Stimulated activated CD8-positive, alpha-beta memory T cell treated with anti-CD3 and anti-CD28 coated beads, Interleukin-7, amount 100 ng/mL, for 48 hours (primary cell): ENCODE results near the gene SPOP.
"Not testable (repeated sequence)": the region's sequence is repeated elsewhere in the genome, so short reads cannot be mapped to it uniquely, and the experiment has no call there.

Experiments used
- DNase-seq, 2 donors: peaks; one replicate each; pipeline ENCODE4 v3.0.0-alpha.2; 2020; ENCODE audit warnings: low read depth in 1 of 2; ENCODE audit errors: extremely low read depth in 1 of 2

SPOP gene

DNA sequence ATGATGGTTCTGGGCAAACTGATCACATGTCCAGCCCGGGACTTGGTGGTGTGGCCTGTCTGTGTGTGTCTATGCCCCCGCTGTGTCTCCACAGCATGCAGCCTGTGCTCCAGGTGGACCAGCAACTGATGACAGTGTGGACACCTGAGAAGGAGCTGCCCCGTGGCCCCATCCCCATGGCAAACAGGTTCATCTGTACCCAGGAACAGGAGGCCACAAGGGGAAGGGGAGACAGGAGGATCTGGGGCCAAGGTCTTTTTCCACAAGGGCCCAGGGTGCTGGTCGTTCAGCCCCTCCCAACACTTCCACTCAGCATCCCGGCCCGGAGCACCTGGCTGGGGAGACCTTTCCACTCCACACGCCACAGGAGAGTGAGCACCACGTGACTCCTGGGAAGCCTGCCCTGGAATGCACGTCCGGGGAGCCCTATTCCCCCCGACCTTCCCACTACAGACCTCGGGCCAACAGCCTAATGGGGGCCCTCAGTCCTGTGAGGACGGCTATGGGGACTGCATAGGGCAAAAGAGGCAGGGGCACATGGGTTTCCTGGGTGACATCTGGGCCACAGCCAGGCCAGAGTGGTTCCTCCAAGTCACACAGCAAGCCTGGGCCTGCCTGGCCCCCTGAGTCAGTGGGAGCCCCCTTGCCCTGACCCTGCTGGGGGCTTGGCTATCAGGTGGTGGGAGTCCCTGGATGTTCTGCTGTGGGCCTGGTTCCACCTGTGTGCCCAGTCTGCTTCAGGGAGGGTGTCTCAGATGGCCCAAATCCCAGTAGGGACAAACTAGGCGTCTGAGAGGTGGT, 123.0 kb downstream of the SPOP start:
- DNase-seq, result no peak

- DNase-seq, result no peak
These were observed 124.1 kb downstream of the SPOP start for GRCh38 chr17:49553676-49554335.

DNA sequence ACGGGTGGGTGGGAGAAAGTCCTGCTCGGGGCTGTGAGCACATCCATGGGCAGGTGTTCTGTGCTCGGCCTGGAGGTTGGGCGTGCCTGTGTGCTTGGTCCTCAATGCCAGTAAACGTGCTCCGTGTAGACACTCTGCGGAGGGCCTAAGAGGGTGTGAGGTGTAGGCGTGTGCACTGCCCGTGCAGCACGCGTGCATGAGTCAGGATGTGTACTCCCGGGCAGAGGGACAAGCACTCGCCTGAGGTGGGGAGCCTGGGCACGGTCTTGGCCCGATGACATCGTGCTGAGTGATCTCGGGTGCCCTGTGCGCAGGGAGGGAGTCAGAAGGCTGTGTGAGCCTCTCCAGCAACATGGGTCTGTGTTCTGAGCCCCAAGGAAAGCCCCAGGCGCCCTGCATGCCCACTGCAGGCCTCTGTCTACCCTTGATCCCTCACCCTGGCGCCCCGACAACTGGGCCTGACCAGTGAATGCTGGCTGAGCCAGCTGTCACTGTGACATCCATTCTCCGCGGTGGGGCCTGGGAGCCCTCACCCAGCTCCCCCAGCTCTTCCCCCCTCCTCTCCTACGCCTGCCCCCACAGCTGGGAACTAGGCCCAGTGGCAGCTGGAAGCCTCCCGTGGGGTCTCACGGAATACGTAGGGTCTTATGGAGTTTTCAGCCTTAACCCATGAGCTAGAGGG, 125.7 kb downstream of the SPOP start:
- no peak for DNase-seq

DNA sequence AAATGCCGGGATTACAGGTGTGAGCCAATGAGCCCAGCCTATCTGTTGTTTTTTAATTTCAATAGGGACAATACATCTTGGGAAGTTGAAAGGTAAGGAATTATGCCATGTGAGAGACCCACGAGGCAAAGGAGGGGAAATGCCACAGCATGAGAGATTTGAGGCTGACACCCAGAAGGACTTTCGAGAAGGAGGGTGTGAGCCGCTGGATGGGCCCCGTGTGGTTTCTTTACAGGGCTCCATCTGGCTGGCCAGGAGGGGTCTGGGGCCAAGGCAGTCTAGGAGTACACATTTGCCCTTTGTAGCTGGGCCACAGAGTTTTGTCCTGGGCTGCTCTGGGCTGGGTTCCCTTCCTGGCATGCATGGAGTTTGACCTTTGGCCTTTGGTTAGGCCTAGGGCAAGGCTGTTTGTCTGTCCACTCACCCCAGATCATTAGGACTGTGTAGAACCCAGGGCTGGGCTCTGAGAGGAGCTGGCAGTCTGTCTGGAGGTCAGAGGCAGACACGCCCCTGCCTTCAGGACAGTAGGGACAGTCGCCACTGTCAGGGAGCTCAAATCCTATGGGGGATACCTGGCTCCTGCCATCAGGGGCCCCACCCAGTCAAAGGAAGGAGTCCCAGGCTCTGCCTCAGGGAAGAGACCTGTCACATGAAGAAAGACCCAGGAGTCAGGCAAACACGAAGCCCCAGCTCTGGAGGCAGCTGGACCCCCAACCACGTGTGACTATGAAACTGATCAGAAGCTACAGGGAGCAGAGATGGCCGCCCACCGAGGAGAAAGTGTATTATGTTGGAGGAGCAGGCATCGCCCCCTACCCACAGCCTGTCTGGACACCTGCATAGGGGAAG, 126.5 kb downstream of the SPOP start:
- DNase-seq, result no peak

DNA sequence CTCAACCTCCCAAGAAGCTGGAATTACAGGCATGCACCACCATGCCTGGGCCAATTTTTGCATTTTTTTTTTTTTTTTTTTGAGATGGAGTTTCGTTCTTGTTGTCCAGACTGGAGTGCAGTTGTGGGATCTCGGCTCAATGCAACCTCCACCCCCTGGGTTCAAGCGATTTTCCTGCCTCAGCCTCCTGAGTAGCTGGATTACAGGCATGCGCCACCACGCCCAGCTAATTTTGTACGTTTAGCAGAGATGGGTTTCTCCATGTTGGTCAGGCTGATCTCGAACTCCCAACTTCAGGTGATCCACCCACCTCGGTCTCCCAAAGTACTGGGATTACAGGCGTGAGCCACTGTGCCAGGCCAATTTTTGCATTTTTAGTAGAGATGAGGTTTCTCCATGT, 127.1 kb downstream of the SPOP start:
- not testable (repeated sequence) for DNase-seq

DNA sequence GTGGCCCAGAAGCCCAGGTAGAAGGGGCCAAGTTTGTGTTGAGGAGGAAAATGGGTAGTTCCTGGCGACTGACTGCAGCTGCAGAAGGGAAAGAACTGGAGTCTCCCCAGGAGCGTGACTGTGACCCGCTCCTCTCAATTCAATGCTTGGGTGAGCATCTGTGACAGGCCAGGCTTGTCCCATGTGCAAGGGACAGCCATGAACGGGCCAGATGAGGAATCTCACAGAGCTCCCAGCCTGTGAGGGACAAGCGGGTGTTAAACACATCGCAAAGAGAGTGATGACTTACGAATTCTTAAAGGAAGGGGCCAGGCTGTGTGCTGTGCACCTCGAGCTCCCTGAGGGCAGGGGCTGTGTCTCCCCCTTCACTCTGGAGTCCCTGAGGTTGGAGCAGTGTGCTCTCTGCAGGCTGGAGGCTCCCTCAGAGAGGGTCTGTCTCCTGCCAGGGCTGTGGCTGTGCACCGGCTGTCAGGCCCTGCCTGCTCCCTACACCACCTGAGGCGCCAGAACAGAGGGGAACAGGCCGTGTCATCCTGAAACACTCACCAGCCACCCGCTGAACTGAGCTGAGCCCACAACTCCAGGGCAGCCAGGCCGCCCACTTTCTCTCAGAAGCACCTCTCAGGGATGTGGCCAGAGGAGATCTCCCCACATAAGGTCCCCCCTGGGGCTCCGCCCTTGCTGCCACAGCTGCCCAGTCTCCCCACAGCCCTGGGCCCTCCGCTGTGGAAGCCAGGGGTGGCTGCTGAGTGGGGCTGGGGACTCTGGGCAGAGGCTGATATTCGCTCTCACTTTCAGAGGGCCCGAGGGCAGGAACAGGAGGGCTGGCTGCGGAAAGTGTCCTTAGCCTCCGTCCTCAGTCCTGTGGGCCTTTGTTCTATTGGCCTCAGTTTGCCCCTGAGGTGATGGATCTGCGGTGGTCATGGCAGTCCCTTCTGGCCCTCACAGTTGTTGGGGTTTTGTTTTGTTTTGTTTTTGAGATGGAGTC, 127.9 kb downstream of the SPOP start:
- no peak for DNase-seq

- DNase-seq, result no peak
These were observed 128.6 kb downstream of the SPOP start for GRCh38 chr17:49549311-49549605.
